HEK293T (cell line): ENCODE results near the gene SGCE.

ENCODE experiments used
- CTCF ChIA-PET: fragments of 350-600 bp; formaldehyde crosslinking; extraction: SDS; loops from one replicate; lab custom pipeline; 2021; ENCODE audit warnings: antibody characterized with exemption, inconsistent platforms; lab: Yijun Ruan, JAX
- POLR2A ChIA-PET: fragments of 350-600 bp; formaldehyde crosslinking; extraction: SDS; loops from one replicate; lab custom pipeline; 2020; ENCODE audit warnings: antibody characterized with exemption, inconsistent platforms; lab: Yijun Ruan, JAX
- DNase-seq: peaks from one replicate; pipeline ENCODE4 v3.0.0; 2012; ENCODE audit warnings: mixed read lengths; ENCODE audit errors: extremely low spot score
- ARNT ChIP-seq: fragments of 450-650 bp; IDR thresholded peaks from 2 replicates; pipeline ENCODE4 v1.6.1; 2017; ENCODE audit warnings: mild to moderate bottlenecking
- BHLHE40 ChIP-seq: fragments of 450-650 bp; IDR thresholded peaks from 2 replicates; pipeline ENCODE4 v1.6.1; 2016; ENCODE audit warnings: mild to moderate bottlenecking, moderate library complexity, borderline replicate concordance
- CTBP1 ChIP-seq: fragments of 450-650 bp; IDR thresholded peaks from 2 replicates; pipeline ENCODE4 v1.6.1; 2016; ENCODE audit warnings: borderline replicate concordance
- ELF4 ChIP-seq: fragments of 450-650 bp; IDR thresholded peaks from 2 replicates; pipeline ENCODE4 v1.6.1; 2017; ENCODE audit warnings: antibody characterized with exemption
- FOXA1 ChIP-seq: fragments of 450-650 bp; IDR thresholded peaks from 2 replicates; pipeline ENCODE4 v1.6.1; 2016; ENCODE audit warnings: mild to moderate bottlenecking
- FOXK2 ChIP-seq: fragments of 450-650 bp; IDR thresholded peaks from 2 replicates; pipeline ENCODE4 v1.6.1; 2016; ENCODE audit warnings: mild to moderate bottlenecking
- FOXM1 ChIP-seq: fragments of 450-650 bp; IDR thresholded peaks from 2 replicates; pipeline ENCODE4 v1.6.1; 2017; ENCODE audit warnings: mild to moderate bottlenecking, borderline replicate concordance
- HDGF ChIP-seq: fragments of 450-650 bp; IDR thresholded peaks from 2 replicates; pipeline ENCODE4 v1.6.1; 2017; ENCODE audit warnings: antibody characterized with exemption, borderline replicate concordance
- L3MBTL2 ChIP-seq: fragments of 450-650 bp; conservative IDR thresholded peaks from 2 replicates; pipeline ENCODE4 v1.6.1; 2016; ENCODE audit warnings: mild to moderate bottlenecking
- LEF1 ChIP-seq: fragments of 450-650 bp; IDR thresholded peaks from 2 replicates; pipeline ENCODE4 v1.6.1; 2017; ENCODE audit warnings: mild to moderate bottlenecking, borderline replicate concordance
- NFRKB ChIP-seq: fragments of 450-650 bp; IDR thresholded peaks from 2 replicates; pipeline ENCODE4 v1.6.1; 2016; ENCODE audit warnings: mild to moderate bottlenecking, moderate library complexity
- SP1 ChIP-seq: fragments of 450-650 bp; IDR thresholded peaks from 2 replicates; pipeline ENCODE4 v1.6.1; 2017
- SUZ12 ChIP-seq: fragments of 450-650 bp; IDR thresholded peaks from 2 replicates; pipeline ENCODE4 v1.6.1; 2016; ENCODE audit warnings: mild to moderate bottlenecking
- TARDBP ChIP-seq: fragments of 450-650 bp; IDR thresholded peaks from 2 replicates; pipeline ENCODE4 v1.6.1; 2016
- ZNF384 ChIP-seq: fragments of 450-650 bp; IDR thresholded peaks from 2 replicates; pipeline ENCODE4 v1.6.1; 2016
- TF ChIP-seq, protein P1 (sequence below): fragments of 450-650 bp; IDR thresholded peaks from 2 replicates; pipeline ENCODE4 v1.6.1; 2016

The SGCE gene

DNA sequence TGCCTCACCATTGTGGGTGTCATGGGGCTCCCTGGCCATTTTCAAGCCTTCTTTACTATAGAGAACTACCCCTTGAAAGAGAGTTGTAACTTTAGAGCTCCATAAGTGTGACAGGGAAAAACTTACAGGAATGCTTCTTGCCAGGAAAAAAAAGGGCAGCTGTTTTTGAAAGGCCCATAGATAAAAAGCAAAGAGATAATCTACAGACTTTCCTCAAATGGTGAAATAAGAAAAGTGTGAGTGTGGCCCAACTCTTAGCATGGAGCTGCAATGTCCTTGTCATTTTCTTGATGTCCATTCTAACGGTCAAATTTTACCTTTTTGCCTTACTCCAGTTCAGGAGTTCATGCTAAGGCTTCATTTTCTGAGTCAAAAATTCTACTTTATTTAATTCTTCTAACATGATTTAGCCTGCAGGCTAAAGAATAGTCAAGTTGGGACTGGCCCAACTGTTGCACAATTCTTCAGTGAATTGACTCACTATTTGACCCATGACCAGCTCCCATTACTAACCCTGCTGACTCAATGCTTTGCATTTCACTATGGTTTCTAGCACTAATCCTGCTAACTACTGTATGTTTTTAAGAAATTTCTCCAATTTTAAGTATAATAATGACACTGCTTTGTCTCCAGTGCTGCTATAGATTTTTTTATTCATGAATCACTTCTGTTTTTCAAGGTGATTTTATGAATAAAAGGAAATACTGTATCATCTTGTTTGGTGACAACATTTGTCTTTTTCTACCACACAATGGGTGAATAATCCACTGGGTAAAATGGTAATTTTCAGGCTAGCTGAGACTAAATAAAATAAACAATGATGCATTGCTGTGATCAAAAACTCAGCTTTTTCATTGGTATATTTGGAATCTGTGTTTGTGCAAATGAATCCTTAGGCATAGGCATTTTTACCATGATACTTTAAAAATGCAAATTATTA is 41.4 kb upstream of the SGCE start:
- POLR2A ChIA-PET = no interaction called here
- TF ChIP-seq HDGF = no peak
- TF ChIP-seq SUZ12 = no peak
- TF ChIP-seq, protein P1, sequence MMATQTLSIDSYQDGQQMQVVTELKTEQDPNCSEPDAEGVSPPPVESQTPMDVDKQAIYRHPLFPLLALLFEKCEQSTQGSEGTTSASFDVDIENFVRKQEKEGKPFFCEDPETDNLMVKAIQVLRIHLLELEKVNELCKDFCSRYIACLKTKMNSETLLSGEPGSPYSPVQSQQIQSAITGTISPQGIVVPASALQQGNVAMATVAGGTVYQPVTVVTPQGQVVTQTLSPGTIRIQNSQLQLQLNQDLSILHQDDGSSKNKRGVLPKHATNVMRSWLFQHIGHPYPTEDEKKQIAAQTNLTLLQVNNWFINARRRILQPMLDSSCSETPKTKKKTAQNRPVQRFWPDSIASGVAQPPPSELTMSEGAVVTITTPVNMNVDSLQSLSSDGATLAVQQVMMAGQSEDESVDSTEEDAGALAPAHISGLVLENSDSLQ = no peak
- TF ChIP-seq FOXA1 = no peak
- TF ChIP-seq TARDBP = no peak
- CTCF ChIA-PET = interaction anchor here (0.7 kb wide), 1 partner anchor 401 kb away, joined by 3 read pairs; no protein-coding TSS in a partner anchor
- no peak for DNase-seq

DNA sequence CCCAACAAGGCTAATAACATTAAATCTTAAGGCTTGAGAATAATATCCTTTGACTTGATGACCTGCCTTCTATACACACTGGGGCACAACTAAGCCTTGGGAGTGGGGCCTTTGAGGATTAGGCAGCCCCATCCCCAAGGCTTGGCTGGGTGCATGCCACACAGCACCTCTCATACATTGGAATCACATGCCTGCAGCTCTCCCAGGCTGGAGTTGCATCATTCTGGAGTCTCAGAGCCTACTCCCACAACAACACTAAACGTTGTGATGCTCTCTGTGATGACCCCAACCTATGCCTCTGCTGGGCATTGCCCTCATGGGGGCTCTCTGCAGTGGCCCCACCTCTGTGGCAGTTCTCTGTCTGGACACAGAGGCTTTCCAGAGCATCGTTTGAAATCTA is 31.9 kb upstream of the SGCE start:
- DNase-seq = no peak
- POLR2A ChIA-PET = no interaction called here
- TF ChIP-seq FOXK2 (no peak), HDGF (no peak), SP1 (no peak), NFRKB (no peak), ARNT (no peak), FOXA1 (no peak), ZNF384 (no peak), LEF1 (no peak), TARDBP (no peak), CTBP1 (no peak), FOXM1 (no peak), ELF4 (no peak), L3MBTL2 (no peak), BHLHE40 (no peak), SUZ12 (no peak)
- TF ChIP-seq, protein P1 = no peak
- CTCF ChIA-PET = no interaction called here

DNA sequence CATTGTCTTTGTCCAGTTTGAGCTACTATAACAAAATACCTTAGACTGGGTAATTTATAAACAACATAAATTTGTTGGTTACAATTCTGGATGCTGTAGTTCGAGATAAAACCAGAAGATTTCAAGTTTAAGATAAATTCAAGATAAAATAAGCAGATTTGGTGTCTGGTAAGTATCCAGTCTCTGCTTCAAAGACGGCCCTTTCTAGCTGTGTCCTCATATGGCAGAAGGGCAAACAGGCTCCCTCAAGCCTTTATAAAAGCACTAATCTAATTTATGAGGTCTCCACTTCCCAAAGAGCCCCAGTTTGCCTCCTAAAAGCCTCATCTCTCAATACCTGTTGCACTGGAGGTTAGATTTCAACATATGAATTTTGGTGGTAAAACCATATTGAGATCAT is 31.1 kb upstream of the SGCE start:
- TF ChIP-seq TARDBP = no peak
- TF ChIP-seq FOXM1 = no peak
- TF ChIP-seq, protein P1 = no peak
- no peak for TF ChIP-seq SUZ12
- TF ChIP-seq BHLHE40 = no peak
- TF ChIP-seq NFRKB = no peak
- no peak for TF ChIP-seq LEF1
- no peak for TF ChIP-seq ELF4
- TF ChIP-seq CTBP1 = no peak
- ChIA-PET POLR2A (no interaction called here), CTCF (no interaction called here)
- no peak for DNase-seq

DNA sequence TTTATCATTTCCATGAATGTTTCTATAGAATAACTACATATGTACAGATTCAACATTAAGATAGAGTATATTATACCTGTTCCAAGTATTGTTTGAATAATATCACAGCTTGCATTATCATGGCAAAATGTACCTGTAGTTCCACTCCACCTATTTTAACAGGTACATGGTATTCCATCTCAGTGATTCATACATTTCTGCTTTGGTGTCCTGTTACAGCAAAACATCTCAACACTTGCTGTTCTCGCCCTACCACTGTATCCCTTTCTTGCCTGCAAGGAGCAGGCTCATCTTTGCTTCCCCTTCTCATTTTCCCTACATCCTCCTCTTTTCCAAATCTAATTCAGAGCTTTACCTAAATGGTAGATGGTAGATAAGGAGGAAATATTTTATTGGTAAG is 27.1 kb upstream of the SGCE start:
- no peak for DNase-seq
- ChIA-PET CTCF (no interaction called here), POLR2A (no interaction called here)
- TF ChIP-seq CTBP1 (no peak), HDGF (no peak), ZNF384 (no peak), SP1 (no peak), BHLHE40 (no peak), LEF1 (no peak), ARNT (no peak), TARDBP (no peak), SUZ12 (no peak), NFRKB (no peak), FOXK2 (no peak)
- TF ChIP-seq, protein P1 = no peak

DNA sequence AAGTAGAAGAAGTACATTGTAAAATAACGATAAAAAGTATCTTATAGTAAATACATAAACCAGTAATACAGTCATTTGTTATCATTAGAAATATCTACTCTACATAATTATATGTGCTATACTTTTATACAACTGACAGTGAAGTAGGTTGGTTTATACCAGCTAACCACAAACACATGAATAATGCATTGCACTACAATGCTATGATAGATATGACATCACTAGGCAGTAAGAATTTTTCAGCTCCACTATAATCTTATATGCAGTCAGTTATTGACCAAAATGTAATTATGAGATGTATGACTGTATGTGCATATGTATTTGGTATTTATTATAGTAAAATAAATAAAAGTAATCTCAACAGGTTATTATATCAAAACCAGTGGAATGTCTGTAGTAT is 23.4 kb upstream of the SGCE start:
- DNase-seq = no peak
- ChIA-PET POLR2A (no interaction called here), CTCF (no interaction called here)
- TF ChIP-seq HDGF (no peak), NFRKB (no peak), FOXK2 (no peak), L3MBTL2 (no peak), TARDBP (no peak), SUZ12 (no peak), ARNT (no peak), LEF1 (no peak), ELF4 (no peak), ZNF384 (no peak), BHLHE40 (no peak), FOXA1 (no peak), SP1 (no peak), FOXM1 (no peak), CTBP1 (no peak)
- TF ChIP-seq, protein P1 = no peak
